Stimulated activated CD4-positive, alpha-beta T cell treated with anti-CD3 and anti-CD28 coated beads, TNF-alpha, amount 100 ng/mL, for 24 hours (primary cell): Measurements from ENCODE around the gene WDSUB1.

Experiments
- DNase-seq, 3 experiments: peaks; one replicate each; pipeline ENCODE4 v3.0.0-alpha.2; 2020; ENCODE audit warnings: low read depth in 3 of 3

The WDSUB1 gene, protein sequence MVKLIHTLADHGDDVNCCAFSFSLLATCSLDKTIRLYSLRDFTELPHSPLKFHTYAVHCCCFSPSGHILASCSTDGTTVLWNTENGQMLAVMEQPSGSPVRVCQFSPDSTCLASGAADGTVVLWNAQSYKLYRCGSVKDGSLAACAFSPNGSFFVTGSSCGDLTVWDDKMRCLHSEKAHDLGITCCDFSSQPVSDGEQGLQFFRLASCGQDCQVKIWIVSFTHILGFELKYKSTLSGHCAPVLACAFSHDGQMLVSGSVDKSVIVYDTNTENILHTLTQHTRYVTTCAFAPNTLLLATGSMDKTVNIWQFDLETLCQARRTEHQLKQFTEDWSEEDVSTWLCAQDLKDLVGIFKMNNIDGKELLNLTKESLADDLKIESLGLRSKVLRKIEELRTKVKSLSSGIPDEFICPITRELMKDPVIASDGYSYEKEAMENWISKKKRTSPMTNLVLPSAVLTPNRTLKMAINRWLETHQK

DNA sequence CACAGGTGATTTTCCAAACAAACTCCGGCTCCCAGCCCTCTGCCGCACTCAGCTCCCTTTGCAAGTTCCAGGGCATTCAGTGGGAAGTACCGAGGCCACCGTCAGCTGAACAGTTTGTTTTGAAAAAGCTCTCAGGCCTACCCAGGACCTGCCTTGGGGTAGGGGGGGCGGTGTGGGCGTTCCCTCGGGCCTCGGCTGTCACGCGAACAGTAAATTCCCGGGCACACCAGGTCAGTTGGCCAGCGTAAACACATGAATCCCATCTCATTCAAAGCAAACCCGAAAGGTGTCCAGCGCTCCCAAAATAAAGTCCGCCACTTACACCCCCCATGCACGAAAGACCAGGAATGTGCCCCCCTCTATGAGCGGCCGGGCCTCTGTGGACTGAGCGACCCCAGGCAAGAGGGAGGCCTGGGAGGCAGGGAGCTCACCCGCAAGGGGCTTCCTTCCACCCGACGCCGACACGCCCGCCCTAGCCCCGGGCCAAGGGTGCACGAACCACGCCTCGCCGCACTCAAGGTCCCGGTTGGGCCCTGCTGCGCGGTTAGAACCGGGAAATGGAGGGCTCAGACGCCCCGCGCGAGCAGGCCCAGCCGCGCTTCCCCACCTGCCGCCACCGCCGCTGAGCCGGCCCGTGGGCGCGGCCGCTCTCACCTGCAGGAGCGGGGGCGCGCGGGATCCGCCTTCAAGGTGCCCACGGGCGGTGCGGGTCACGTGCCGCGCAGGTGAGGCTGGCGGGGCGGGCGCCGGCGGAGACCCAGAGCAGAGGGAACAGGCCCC lies at the start of gene WDSUB1:
TSS of gene WDSUB1 (minus strand) at position 775 of the 780 bp plus-strand sequence. CDS start 3,634 bp downstream, outside the sequence.
- peak in 1 of 3 experiments; percentile 27 for DNase-seq

DNA sequence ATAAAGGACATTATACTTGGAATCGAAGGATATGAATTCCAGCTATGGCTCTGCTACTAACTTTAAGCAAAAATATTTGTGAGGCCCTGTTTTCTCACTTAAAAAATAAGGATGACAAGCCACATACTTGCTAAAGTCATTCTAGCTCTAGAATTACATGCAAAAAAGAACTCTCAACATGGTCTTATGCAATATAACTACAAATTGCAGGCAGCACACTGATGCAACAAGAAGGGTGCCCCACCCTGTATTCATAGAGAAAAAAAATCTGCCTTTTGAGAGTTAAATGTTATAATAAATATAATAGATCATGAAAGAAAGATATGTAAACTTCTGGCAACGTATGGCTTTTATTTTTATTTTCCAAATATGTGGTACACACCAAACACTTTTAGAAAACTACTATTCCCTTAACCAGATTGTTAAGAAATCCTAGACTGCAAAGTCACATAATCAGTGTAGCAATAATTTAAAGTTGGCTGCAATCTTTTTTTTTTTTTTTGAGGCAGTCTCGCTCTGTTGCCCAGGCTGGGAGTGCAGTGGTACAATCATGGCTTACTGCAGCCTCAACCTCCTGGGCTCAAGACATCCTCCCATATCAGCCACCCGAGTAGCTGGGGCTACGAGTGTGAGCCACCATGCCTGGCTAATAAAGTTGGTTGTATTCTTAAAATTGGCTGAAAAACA lies 40.2 kb upstream of the WDSUB1 start:
- no peak for DNase-seq

DNA sequence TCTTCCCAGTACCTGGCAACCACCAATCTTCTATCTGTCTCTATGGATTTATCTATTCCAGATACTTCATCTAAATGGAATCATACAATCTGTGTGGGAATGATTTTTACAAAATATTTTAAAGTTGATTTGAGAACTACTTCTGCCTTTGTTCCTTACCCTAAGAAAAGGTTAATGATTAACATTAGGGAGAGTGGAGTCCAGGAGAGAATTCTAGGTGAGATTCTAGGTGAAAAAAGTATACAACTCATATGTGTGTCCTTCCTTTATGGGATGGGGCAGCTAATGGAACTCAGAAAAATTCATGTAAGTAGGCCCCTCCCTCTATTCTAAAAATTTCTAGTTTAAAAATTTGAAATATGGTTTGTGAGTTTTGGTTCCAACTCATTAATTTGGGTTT lies 35.9 kb upstream of the WDSUB1 start:
- DNase-seq: no peak

DNA sequence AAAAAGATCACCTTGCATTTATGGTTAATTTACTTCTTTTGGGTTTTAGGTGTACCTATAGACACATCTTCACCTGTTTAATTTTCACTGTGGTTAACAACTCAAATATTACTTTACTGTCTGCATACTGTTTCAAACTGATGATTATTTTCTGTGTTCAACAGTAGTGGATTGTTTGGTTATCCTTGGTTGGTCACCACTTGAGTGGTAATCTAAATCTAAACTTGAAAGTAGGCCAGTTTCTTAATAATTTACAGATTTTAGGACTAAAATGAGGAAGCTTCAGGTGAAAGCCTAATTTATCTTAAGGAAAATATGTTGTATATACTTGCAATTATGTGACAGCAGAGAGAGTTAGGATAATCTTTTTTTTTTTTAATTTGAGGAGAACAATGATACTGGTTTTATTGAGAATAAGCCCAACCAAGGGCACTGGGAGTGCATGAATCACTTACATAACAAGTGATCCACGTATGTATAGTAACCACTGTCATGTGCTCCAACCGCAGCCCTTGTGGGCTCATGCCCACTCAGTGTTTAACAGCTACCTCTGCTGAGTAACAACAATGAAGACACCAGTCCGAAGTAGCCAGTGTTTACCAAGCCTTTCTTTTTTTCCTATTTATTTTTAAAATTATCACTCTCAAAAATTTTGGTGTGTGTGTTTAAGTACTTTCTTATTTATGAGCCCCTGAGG lies 31.0 kb upstream of the WDSUB1 start:
- no peak for DNase-seq

DNA sequence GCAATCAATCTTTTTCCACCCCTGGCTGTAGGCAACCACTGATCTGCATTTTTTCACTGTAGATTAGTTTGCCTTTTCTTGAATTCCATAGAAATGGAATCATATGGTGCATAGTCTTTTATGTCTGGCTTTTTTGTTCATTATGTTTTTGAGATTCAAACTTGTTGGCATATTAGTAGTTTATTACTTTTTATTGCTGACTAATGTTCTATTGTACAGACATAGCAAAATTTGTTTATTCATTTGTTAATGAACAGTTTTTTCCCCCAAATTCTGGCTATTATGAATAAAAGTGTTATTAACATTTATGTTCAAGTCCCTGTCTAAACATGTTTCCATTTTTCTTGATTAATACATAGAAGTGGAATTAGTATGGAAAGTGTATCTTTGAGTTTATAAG lies 21.4 kb upstream of the WDSUB1 start:
- DNase-seq: no peak

DNA sequence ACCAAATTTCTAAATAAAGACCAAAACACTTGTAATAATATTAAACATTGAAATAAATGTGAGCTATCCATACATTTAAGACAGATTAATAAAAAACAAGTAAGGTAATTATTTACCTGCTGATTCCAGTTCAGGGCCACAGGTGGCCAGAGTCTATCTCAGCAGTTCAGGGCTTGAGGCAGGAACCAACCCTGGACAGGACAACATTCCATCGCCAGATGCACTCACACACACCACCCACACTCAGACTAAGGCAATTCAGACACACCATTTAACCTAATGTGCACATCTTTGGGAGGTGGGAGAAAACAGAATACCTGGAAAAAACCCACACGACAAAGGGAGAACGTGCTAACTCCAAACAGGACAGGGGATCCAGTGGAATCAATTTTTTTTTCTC lies 14.1 kb upstream of the WDSUB1 start:
- no peak for DNase-seq

DNA sequence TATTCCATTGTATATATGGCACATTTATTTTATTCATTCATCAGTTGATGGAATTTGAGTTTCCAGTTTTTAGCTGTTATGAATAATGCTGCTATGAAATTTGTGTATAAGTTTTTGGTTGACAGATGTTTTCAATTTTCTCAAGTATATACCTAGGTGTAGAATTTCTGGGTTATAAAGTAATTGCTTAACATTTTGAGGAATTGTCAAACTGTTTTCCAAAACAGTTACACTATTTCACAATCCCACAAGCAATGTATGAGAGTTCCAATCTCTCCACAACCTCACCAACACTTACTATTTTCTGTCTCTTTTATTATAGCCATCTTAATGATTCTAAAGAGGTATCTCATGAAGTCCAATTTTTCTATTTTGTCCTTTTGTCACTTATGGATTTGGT lies 12.5 kb upstream of the WDSUB1 start:
- DNase-seq: no peak

DNA sequence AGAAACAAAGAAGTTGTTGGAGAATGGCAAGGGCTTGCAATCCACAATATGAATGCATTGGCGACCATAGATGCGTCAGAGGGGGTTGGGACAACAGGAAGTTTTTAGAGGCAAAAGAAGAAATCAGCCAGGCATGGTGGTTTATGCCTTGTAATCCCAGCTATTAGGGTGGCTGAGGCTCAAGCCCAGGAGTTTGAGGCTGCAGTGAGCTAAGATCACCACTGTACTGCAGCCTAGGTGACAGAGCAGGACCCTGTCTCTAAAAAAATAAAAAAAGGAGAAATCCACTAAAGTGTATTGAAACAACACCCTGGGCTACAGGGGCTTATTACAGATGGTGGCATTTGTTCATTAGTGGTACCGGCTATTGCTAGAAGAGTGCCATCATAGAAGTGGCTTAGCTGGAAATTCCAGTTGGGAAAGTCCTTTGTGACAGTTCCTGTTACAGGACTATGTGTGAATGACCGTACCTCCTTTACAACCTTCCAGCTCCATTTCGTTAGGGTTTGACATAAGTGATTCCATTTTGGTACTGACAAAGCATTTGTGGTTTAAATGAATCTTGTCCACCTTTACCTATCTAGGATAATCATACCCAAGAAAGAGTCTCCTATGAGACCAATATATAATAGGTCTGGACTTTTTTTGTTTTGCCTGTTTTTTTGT lies 10.7 kb upstream of the WDSUB1 start:
- no peak for DNase-seq

DNA sequence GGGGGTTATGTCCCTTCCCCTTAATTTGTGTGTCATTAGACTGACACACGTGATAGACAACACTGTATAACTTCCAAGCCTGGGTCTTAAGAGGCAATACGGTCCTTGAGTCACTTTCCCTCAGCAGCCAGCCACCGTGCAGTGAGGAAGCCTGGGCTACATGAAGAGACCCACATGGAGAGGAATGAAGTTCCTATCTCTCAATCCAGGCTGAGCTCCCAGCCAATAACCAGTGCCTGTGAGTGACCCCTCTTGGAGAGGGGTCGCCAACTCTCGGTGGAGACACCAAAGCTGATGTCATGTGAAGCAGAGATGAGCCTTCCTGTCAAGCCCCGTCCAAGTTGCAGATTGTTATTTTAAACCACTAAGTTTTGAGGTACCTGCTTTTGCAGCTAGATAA lies 5.7 kb upstream of the WDSUB1 start:
- DNase-seq: no peak

DNA sequence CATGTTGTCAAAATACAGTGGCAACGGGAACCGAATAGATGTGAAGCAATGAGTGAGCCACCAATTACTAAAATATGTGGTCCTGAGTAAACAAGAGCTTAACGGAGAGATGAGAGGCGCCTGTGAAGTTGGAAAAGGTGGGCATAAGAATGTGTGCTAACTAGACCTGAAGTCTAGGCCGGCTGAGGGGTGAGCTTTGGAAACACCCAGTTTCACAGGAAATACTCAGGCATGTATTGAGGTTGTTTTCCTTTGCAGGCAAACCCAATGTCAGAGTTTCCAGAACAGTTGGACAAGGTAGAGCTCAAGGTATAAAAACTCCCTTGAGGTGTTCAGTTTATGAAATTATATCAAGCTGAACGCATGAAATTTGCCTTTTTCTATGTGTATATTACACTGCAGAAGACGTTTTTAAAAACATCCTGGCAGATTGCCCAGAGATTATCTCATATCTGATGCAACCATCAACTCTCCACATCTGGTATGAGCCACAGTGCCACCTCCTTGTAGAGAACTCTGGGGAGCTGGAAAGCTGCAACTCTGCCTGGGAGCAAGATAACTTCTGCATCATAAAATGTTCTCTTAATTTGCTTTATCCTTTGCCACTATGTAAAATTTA lies 3.9 kb upstream of the WDSUB1 start:
- DNase-seq: no peak

DNA sequence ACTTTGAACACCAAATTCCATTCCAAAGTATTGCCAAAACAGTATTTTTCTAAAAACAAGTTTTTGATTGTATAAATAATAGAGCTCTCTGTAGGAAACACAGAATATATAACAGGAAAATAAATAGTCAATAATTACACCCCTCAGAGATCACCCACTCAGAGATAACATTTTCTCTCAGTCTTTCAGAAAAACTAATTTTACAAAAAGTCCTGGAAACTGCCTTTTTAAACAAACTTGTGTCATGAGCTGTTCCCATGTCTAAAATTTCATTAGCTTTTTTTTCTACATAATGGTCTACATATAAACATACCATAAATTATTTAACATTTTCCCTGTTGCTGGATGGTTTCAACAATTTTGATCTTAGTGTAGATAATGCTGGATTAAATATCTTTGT lies 1.2 kb upstream of the WDSUB1 start:
- no peak for DNase-seq

DNA sequence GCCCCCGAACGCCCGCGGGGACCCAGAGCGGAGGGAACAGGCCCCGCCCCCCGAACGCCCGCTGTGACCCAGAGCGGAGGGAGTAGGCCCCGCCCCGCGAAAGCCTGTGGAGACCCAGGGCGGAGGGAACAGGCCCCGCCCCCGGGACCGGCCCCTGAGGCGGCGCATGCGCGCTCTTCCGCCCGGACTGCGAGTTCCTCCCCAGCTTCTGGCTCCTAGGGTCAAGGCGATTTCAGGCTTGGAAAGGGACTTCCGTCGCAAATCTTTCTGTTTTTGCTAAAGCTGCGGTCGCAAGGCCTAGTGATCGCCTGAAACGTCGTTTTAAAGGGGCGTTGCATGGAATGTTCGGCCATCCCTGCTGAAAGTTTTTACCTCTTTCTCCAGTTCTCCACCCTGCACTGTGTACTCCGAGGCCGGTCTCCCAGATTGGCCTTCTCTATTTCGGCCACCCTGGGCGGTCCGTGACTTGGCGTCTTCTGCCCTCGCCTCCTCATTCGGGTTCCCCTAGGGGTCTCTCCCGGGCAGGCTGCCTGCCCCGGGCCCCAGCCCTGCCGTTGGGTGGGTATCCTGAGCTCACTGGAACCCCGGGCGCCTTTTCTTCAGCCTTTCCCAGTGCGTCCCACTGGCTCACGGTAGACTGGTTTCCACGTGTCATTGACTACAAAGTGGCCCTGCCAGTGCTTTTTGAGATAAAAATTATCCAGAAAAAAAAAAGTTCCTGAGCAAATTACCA lies 372 bp upstream of the WDSUB1 start:
- DNase-seq: peak; percentile 90 to 97 (median 91)

DNA sequence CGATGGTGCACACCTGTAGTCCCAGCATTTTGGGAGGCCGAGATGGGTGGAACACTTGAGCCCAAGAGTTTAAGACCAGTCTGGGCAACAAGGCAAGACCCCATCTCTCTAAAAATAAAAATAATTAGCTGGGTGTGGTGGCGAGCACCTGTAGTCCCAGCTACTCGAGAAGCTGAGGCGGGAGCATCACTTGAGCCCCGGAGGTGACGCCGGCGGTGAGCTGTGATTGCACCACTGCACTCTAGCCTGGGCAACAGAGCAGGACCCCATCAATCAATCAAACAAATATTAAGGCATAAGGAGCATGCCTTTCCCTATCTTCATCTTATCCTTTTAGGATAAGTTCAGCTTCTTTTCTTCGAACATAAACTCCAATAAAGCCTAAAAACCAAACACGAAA lies 1.1 kb downstream of the WDSUB1 start:
- DNase-seq: no peak

DNA sequence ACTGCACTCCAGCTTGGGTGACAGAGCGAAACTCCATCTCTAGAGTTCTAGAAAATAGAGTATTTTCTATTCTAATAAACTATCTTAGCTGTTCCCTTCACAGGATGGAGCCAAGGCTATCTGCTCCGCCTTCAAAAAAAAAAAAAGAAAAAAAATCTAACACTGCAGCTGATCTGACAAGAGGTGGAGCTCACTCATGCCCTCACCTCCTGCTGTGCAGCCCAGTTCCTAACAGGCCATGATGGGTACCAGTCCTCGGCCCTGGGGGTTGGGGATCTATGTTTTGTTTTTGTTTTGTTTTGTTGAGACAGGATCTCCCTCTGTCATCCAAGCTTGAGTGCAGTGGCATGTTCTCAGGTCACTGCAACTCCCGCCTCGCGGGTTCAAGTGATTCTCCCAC lies 3.0 kb downstream of the WDSUB1 start:
- DNase-seq: no peak

DNA sequence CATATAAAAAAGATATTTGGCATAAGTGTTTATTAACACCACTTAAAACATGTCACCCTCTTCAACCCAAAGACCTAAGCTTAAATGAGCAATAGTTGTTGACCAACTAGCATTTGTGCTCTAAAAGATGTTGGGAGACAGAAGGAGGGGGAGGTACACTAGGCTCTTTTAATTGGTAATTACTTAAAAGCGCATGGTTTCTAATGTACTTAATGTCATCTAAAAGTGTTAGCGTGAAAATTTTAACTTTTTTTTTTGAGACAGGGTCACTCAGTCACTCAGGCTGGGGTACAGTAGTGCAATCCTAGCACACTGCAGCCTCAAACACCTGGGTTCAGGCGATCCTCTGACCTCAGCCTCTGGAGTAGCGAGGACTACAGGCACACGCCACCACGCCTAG lies 5.5 kb downstream of the WDSUB1 start:
- no peak for DNase-seq

DNA sequence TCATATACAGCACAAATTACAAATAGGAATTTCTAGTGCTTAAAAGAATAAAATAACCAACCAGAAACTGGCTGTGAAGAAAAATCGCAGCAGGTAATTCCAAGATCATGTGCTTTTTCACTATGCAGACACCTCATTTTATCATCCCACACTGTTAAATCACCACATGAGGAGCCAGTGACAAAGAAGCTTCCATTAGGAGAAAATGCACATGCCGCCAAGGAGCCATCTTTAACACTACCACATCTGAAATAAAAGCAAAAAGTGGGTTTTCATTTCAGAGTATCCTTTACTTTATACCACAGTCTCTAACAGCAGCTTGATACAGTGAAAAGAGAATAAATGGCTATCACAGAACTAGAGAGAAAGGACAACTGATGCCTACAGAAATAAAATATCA lies 6.8 kb downstream of the WDSUB1 start:
- DNase-seq: no peak

DNA sequence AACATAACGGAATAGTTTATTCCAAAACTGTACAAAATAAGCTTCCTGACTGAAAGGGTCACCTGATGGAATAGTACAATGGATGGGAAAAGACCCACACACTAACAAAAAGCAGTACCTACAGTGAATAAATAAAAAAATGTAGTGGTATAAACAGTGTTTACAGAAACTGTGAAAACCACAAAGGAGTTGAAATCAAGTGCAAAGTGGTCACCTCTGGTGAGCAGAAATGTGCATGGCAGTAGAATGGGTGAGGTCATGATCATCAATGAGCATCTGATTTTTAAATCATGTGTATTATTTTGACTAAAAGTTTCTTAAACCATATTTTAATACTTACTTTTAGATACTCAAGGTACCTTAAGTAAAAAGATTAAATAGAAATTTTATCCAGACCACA lies 11.4 kb downstream of the WDSUB1 start:
- DNase-seq: no peak

DNA sequence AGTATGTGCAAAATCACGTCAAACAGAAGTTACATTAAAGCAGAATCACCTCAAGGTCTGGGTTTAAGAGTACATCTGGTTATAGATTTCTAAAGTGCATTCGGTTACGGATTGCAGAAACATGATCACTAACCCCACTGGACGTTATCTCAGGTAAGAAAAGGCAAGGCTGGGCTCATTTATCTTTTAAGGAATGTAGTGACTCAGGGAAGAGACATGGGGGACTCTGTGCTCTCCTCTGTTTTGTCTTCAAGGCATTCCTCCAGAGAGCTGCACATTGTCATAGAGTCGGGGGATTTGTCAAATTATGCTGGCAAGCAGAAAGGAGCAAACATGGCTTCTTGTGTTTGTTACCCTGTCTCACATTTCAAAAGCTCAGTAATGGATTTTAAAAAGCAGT lies 14.3 kb downstream of the WDSUB1 start:
- DNase-seq: no peak

DNA sequence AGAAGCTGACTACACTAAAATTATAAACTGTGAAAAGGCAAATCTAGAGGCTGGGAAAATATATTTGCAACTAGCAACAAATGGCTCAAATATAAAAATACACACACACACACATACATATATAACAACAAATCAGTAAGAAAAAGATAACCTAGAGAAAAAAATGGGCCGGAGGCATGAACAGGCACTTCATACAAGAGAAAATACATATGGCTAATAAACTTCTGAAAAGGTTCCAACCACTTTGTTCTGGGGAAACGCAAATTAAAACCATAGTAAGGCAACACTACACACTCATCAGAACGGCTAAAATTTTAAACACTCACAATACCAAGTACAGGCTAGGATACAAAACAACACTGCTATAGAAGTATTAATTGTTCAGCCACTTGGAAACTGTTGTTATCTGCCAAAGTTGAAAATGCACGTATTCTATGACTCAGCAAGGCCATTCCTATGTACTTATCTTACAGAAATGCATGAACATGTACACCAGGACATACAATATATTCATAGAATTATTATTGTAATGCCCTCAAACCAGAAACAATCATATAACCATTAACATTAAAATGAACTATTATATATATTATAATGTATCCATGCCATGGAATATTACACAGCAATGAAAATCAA lies 15.6 kb downstream of the WDSUB1 start:
- no peak for DNase-seq

DNA sequence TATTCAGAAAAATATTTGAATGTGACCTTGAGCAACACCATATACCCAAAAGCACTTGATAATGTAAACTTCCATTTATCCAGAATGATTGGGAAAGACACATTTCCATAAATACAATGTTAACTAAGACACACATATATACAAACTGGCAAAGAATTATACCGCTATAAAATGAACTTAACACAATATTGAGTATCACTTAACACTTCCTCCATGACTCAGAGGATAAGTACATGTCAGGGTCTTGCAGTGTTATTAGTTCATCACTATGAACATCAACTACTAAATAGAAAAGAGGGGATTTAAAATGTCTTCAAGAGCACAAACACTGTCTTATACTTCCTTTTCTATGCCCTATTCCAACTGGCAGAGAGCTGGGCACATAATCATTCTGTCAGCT lies 18.6 kb downstream of the WDSUB1 start:
- no peak for DNase-seq
